Uterus (tissue), 4 donors: ENCODE data around the gene THBS3. TPM values are rescaled to one million over a fixed set of nuclear protein-coding genes. Genes with fewer than 3 reads are reported as not detected.

Experiments
- DNase-seq, 2 donors: peaks; one replicate each; pipeline ENCODE4 v3.0.0-alpha.2; 2019 to 2020
- H3K27ac ChIP-seq, 2 donors: fragments of 200-600 bp; sonication (generic); 1 replicate in 1 of 2; 2 replicates in 1 of 2; pipeline ENCODE4 v1.5.1; 2016 to 2018
- H3K27me3 ChIP-seq, 2 donors: fragments of 200-600 bp; sonication (generic); one replicate each; pipeline ENCODE4 v1.5.1; 2018 to 2019; ENCODE audit warnings: control low read depth in 1 of 2
- H3K36me3 ChIP-seq, 2 donors: fragments of 200-600 bp; sonication (generic); one replicate each; pipeline ENCODE4 v1.5.1; 2019; ENCODE audit warnings: control low read depth in 1 of 2
- H3K4me1 ChIP-seq, 2 donors: fragments of 200-600 bp; sonication (generic); one replicate each; pipeline ENCODE4 v1.5.1; 2018 to 2019; ENCODE audit warnings: control low read depth in 1 of 2
- H3K4me3 ChIP-seq, 2 donors: fragments of 200-600 bp; sonication (generic); 1 replicate in 1 of 2; 2 replicates in 1 of 2; pipeline ENCODE4 v1.5.1; 2018 to 2019; ENCODE audit warnings: mild to moderate bottlenecking in 1 of 2
- H3K9me3 ChIP-seq, 2 donors: fragments of 200-600 bp; sonication (generic); one replicate each; pipeline ENCODE4 v1.5.1; 2019; ENCODE audit warnings: control low read depth in 1 of 2
- POLR2A ChIP-seq, 2 donors: fragments of 450-650 bp; IDR thresholded peaks; one replicate each; pipeline ENCODE4 v1.6.1; 2016; ENCODE audit warnings: antibody characterized with exemption in 2 of 2, mild to moderate bottlenecking in 1 of 2, moderate library complexity in 1 of 2
- intact Hi-C: fragments of 100-400 bp; cut with DNase I; formaldehyde crosslinking; loops from one replicate; pipeline ENCODE4 v1.15.1; 2023; ENCODE audit warnings: low total_unique reads
- total RNA-seq, 4 donors: library from RNA; depleted of rRNA in 3 of 4; stranded (reverse); fragments of >200 nt in 3 of 4; gene quantifications; one replicate each; pipeline versions ENCODE4 v1.1.0 to v1.2.4, GENCODE V29; 2014 to 2023
- TF ChIP-seq, protein P1 (sequence below), 4 experiments: fragments of 200-600 bp in 2 of 4; fragments of 450-650 bp in 2 of 4; sonication (generic) in 2 of 4; IDR thresholded peaks; one replicate each; pipeline ENCODE4 v1.5.1; 2016 to 2019; ENCODE audit warnings: antibody characterized with exemption in 4 of 4, mild to moderate bottlenecking in 2 of 4, moderate library complexity in 1 of 4
- donor health status: DM: yes; HTN: yes; CAD: no.

Gene THBS3
- total RNA-seq, 4 donors from 2014 or later: 11.8 to 101 (median 38.3) TPM

DNA sequence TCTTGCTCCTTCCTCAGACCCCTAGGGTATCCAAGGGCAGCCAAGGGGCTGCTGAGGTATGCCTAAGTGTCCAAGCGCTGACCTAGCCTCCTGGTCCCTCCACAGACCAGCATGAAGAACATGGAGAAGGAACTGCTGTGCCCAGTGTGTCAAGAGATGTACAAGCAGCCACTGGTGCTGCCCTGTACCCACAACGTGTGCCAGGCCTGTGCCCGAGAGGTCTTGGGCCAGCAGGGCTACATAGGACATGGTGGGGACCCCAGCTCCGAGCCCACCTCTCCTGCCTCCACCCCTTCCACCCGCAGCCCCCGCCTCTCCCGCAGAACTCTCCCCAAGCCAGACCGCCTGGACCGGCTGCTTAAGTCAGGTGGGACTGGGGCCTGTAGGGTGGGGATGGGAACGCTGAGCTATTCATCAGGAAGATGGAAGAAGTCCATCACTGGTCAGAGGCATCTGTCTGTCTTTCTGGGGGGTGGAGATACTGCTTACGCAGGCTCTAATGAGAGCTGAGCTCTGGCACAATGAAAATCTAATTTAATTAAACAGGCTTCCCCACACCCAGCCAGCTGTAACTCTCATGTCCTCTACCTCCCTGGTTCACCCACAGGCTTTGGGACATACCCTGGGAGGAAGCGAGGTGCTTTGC, 32.3 kb downstream of the THBS3 start:
- Histone ChIP-seq H3K36me3 (no peaks in the 10 kb centered on the region), H3K4me1 (peaks cover 0 to 4% of the 10 kb centered on the region in 2 donors), H3K27ac (no peak overlapping the region), H3K27me3 (no peaks in the 10 kb centered on the region), H3K4me3 (no peak overlapping the region), H3K9me3 (no peaks in the 10 kb centered on the region)
- intact Hi-C loops: loop anchor here (5.0 kb wide), 1 partner anchor 52 kb away; no protein-coding TSS in a partner anchor
- no peak for DNase-seq
- TF ChIP-seq, protein P1, sequence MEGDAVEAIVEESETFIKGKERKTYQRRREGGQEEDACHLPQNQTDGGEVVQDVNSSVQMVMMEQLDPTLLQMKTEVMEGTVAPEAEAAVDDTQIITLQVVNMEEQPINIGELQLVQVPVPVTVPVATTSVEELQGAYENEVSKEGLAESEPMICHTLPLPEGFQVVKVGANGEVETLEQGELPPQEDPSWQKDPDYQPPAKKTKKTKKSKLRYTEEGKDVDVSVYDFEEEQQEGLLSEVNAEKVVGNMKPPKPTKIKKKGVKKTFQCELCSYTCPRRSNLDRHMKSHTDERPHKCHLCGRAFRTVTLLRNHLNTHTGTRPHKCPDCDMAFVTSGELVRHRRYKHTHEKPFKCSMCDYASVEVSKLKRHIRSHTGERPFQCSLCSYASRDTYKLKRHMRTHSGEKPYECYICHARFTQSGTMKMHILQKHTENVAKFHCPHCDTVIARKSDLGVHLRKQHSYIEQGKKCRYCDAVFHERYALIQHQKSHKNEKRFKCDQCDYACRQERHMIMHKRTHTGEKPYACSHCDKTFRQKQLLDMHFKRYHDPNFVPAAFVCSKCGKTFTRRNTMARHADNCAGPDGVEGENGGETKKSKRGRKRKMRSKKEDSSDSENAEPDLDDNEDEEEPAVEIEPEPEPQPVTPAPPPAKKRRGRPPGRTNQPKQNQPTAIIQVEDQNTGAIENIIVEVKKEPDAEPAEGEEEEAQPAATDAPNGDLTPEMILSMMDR (IDR thresholded peaks at IDR 0.05): no peak
- no peak for TF ChIP-seq POLR2A (IDR thresholded peaks at IDR 0.05)

DNA sequence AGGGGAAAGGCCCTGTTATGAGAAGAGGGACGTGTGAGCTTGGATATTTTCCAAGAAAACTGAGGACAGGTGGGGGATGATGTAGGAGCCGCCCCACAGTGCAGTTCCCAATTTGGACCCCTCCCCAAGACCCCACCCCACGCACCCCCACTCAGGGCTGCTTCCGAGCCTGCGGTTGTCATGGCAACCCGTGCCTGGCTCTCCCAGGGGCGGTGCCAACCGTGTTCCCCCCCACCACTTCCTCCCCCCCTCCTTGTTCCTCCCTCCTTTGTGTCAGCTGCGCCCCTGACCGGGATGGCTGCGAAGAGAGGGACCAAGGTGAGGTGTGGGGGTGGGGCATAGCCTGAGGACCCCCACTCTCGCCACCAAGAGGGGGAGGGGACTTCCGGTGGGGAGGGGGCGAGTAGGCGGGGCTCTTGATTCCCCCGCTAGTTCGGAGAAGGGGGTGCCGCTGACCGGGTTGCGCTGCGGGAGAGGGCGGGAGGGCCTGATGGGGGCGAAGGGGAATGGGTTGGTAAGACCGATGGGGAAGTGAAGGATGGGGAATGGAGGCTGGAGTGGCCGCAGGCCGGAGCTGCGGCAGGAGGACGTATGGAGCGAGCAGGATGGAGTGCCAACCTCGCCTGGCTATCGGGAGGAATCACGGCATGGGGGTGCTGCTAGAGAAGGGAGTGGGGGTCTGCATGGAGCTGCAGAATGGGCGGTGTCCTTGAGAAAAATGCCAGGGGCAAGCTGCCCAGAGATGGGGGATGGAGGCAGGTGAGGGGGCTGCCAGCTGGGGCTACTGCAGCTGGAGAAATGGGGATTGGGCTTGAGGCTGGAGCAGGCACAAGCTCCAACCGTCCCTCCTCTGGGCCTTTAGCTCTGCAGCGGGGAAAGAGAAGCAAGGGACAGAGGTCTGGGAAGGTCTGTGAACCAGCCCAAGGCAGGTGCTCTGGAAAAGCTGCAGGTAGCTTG, 33.1 kb downstream of the THBS3 start:
- intact Hi-C loops: loop anchor here (5.0 kb wide), 1 partner anchor 53 kb away; no protein-coding TSS in a partner anchor
- H3K27ac ChIP-seq: peak overlapping the region; percentile 46 to 95
- H3K4me3 ChIP-seq: peak overlapping the region; percentile 79 to 90

DNA sequence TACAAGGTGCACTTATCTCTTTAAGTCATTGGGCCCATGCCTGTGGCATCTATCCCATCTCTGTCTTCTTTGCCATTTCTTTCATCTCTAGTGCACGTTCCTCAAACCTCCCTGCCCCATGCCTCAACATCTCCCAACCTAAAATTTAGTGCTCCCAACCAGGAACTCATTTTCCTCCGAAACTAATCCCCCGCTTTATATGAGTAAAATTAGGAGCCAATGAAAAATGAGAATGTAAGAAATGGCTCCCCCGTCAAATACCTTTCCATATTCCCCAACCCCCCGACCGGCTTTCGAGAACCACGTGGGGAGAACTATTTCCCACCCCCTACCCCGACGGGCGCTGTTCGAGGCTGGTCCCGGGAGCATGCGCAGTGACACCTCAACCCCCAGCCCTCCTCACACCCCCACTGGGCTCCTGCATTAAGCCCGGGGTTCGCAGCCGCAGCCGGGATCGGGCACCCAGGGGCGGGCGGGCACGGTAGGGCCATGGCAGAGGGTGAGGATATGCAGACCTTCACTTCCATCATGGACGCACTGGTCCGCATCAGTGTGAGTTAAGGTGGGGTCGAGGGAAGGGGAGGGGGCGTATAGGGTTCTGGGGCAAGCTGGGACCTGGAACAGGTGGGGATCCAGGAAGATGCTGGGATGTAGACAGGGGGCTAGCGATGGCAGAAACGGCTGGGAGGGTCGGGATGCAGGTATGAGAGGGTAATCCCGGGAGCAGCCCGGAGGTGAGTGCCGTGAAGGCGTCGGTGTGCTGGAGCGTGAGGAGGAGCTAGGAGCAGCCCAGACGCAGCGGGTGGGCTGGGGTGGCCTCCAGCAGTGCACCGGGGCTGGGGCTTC, 34.0 kb downstream of the THBS3 start, which contains the start of gene TRIM46:
TSS of gene TRIM46 (plus strand) at position 372 of the 846 bp plus-strand sequence. CDS start at position 490, 118 bp downstream.
- DNase-seq: no peak
- peaks cover 0 to 4% of the 10 kb centered on the region in 2 donors for H3K4me1 ChIP-seq
- intact Hi-C loops: no loop called here

More for the DNA sequence above, 33.1 kb downstream of the THBS3 start:
- no peaks in the 10 kb centered on the region for H3K9me3 ChIP-seq
- TF ChIP-seq, protein P1 (IDR thresholded peaks at IDR 0.05): no peak
- no peak for TF ChIP-seq POLR2A (IDR thresholded peaks at IDR 0.05)
- no peaks in the 10 kb centered on the region for H3K36me3 ChIP-seq
- no peak for DNase-seq
- H3K4me1 ChIP-seq: peaks cover 0 to 4% of the 10 kb centered on the region in 2 donors
- H3K27me3 ChIP-seq: no peaks in the 10 kb centered on the region

DNA sequence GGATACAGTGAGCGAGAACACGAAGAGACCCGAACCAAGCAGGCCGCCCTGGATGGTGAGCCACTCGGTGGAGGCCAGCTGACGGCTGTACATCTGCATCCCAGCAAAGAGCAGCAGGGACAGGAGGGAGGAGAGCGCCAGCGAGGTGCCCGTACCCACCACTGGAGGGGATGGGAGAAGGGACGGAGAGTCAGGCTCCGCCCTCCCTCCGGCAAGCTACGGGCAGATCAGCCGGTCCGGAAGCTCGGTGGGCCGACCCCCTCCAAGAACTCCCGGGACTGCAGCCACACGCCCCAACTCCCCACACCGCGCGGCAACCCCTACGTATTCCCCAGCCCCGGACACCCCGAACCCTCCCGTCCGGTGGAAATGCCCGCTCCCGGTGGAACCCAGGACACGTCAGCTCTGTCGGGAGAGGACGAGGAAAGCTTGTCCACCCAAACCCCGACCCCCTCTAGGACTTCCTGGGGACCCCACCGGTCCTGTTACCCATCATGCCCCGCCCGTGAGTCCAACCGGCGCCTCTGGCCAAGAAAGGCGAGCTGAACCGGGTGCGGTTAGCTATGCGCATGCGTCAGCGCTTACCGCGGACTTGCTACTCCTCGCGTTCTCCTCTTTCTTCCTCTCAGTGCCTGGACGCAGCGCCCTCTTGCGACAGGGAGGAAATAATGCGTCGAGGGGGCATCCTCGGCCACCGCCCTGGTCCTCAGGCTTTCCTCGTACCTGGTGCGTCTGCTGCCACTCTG, 34.8 kb downstream of the THBS3 start, which contains the start of gene KRTCAP2:
TSS of gene KRTCAP2 (minus strand) at position 573 of the 746 bp plus-strand sequence. CDS start at position 493, 80 bp downstream.
- Histone ChIP-seq H3K27ac (peak within 1 kb of the TSS; percentile 89 to 95), H3K4me3 (peak within 1 kb of the TSS; percentile 79 to 90), H3K9me3 (no peaks in the 10 kb centered on the region), H3K4me1 (peaks cover 0 to 7% of the 10 kb centered on the region in 2 donors), H3K36me3 (no peaks in the 10 kb centered on the region), H3K27me3 (no peaks in the 10 kb centered on the region)
- DNase-seq: peak; percentile 94 to 95
- peak; percentile 48 to 67 for TF ChIP-seq POLR2A (IDR thresholded peaks at IDR 0.05)
- TF ChIP-seq, protein P1 (IDR thresholded peaks at IDR 0.05): peak; percentile 88 to 99 (median 97)
- intact Hi-C loops: no loop called here

More for the DNA sequence above, 34.0 kb downstream of the THBS3 start, which contains the start of gene TRIM46:
- Histone ChIP-seq H3K27ac (peak within 1 kb of the TSS; percentile 89 to 95), H3K27me3 (no peaks in the 10 kb centered on the region), H3K36me3 (no peaks in the 10 kb centered on the region), H3K4me3 (peak within 1 kb of the TSS; percentile 79 to 90), H3K9me3 (no peaks in the 10 kb centered on the region)
- no peak for TF ChIP-seq POLR2A (IDR thresholded peaks at IDR 0.05)
- TF ChIP-seq, protein P1 (IDR thresholded peaks at IDR 0.05): no peak
